GM12878 (cell line): ENCODE measurements around the gene SLC49A4. TPM values are rescaled to one million over a fixed set of nuclear protein-coding genes. Genes with fewer than 3 reads are reported as not detected.

Experiments used
- ATAC-seq: fragments of 200-7000 bp; cut with Tn5 transposase; 3 replicates; pipeline ENCODE4 v1.9.1; 2020; ENCODE audit warnings: mild to moderate bottlenecking, moderate library complexity
- BruUV-seq: library from RNA; stranded (reverse); fragments of 400-500 nt; replicated peaks from 2 replicates; lab custom pipeline; 2021; lab: Mats Ljungman, UMichigan
- CTCF ChIA-PET: fragments of 300-600 bp; sonication (Branson Sonifier 250); formaldehyde crosslinking; extraction: SDS; loops from one replicate; lab custom pipeline; 2021; ENCODE audit warnings: inconsistent platforms; lab: Yijun Ruan, JAX
- POLR2A ChIA-PET: fragments of 350-600 bp; formaldehyde crosslinking; extraction: SDS; loops from one replicate; lab custom pipeline; 2021; ENCODE audit warnings: inconsistent platforms; lab: Charles Lee
- RAD21 ChIA-PET: fragments of 300-600 bp; sonication (Branson Sonifier 250); formaldehyde crosslinking; loops from one replicate; lab custom pipeline; 2023; ENCODE audit warnings: antibody characterized with exemption; ENCODE audit not compliant: unreplicated experiment; lab: Charles Lee
- SMC1A ChIA-PET: fragments of 300-600 bp; sonication (Branson Sonifier 250); formaldehyde crosslinking; loops from one replicate; lab custom pipeline; 2023; ENCODE audit not compliant: unreplicated experiment, uncharacterized antibody; lab: Charles Lee
- DNase-seq: peaks from one replicate; pipeline ENCODE4 v3.0.0-alpha.2; 2011; ENCODE audit warnings: low read depth, low spot score
- FAIRE-seq: peaks from 3 replicates; lab custom pipeline; 2011; peaks lifted over from hg19 to GRCh38; lab: Jason Lieb, UNC
- H2AFZ ChIP-seq: 2 replicates; pipeline ENCODE4 v1.6.0; 2011; ENCODE audit warnings: low read depth, low read length, control low read depth; ENCODE audit not compliant: control insufficient read depth
- H3K27ac ChIP-seq: 2 replicates; pipeline ENCODE4 v1.5.1; 2011; ENCODE audit warnings: control low read depth; ENCODE audit not compliant: control insufficient read depth, insufficient read depth
- H3K27me3 ChIP-seq, 2 experiments: replicated peaks in 1 of 2; 2 replicates each; pipeline versions ENCODE4 v1.6.0 to v1.6.1; 2011; ENCODE audit warnings: low read length in 1 of 2; ENCODE audit not compliant: control insufficient read depth in 2 of 2, insufficient read depth in 2 of 2
- H3K36me3 ChIP-seq, 2 experiments: 2 replicates each; pipeline ENCODE4 v1.5.1; 2011; ENCODE audit warnings: low read length in 1 of 2; ENCODE audit not compliant: control insufficient read depth in 2 of 2, insufficient read depth in 2 of 2
- H3K4me1 ChIP-seq: 2 replicates; pipeline ENCODE4 v1.6.1; 2011; ENCODE audit warnings: mild to moderate bottlenecking, low read length, moderate library complexity, mixed read lengths; ENCODE audit not compliant: control insufficient read depth, insufficient read depth
- H3K4me2 ChIP-seq: 2 replicates; pipeline ENCODE4 v1.6.0; 2011; ENCODE audit warnings: control low read depth; ENCODE audit not compliant: control insufficient read depth, insufficient read depth
- H3K4me3 ChIP-seq: fragments of 200-600 bp; sonication (generic); 2 replicates; pipeline ENCODE4 v1.5.1; 2016
- H3K79me2 ChIP-seq: 2 replicates; pipeline ENCODE4 v1.6.0; 2011; ENCODE audit warnings: low read length; ENCODE audit not compliant: control insufficient read depth, insufficient read depth
- H3K9ac ChIP-seq: 2 replicates; pipeline ENCODE4 v1.8.0; 2011; ENCODE audit warnings: low read length, control low read depth, mixed read lengths; ENCODE audit not compliant: control insufficient read depth, insufficient read depth
- H3K9me3 ChIP-seq: replicated peaks from 3 replicates; pipeline ENCODE4 v1.5.1; 2011; ENCODE audit warnings: mild to moderate bottlenecking, low read length; ENCODE audit not compliant: control insufficient read depth, insufficient read depth
- H4K20me1 ChIP-seq: 2 replicates; pipeline ENCODE4 v1.6.0; 2011; ENCODE audit not compliant: control insufficient read depth, insufficient read depth
- ASH2L ChIP-seq: fragments of 300-600, 200-600 bp; sonication (generic); IDR thresholded peaks from 2 replicates; pipeline ENCODE4 v1.6.1; 2017; ENCODE audit warnings: low read depth, mild to moderate bottlenecking, borderline replicate concordance
- CEBPZ ChIP-seq: fragments of 150-350 bp; IDR thresholded peaks from 2 replicates; pipeline ENCODE4 v1.6.1; 2016; ENCODE audit warnings: low read depth, low read length
- E2F8 ChIP-seq: fragments of 450-650 bp; IDR thresholded peaks from 2 replicates; pipeline ENCODE4 v1.6.1; 2018; ENCODE audit warnings: mild to moderate bottlenecking, low read depth, moderate library complexity; ENCODE audit not compliant: partially characterized antibody
- KLF5 ChIP-seq: fragments of 450-650 bp; IDR thresholded peaks from 2 replicates; pipeline ENCODE4 v1.6.1; 2014; ENCODE audit warnings: mild to moderate bottlenecking; ENCODE audit not compliant: partially characterized antibody
- PAX8 ChIP-seq: fragments of 450-650 bp; IDR thresholded peaks from 2 replicates; pipeline ENCODE4 v1.6.1; 2017; ENCODE audit warnings: mild to moderate bottlenecking, moderate library complexity
- RB1 ChIP-seq: fragments of 450-650 bp; formaldehyde crosslinking; IDR thresholded peaks from 2 replicates; pipeline ENCODE4 v1.6.1; 2017; ENCODE audit warnings: mild to moderate bottlenecking, borderline replicate concordance
- SIN3A ChIP-seq: IDR thresholded peaks from 2 replicates; pipeline ENCODE4 v1.6.1; 2012; ENCODE audit warnings: low read depth, low read length, improper control_type of control experiment
- SREBF1 ChIP-seq: IDR thresholded peaks from 2 replicates; pipeline ENCODE4 v1.6.1; 2012; ENCODE audit warnings: mild to moderate bottlenecking, low read length
- TCF12 ChIP-seq: IDR thresholded peaks from 2 replicates; pipeline ENCODE4 v1.6.1; 2011; ENCODE audit warnings: low read depth, mild to moderate bottlenecking, low read length
- TCF3 ChIP-seq: IDR thresholded peaks from 2 replicates; pipeline ENCODE4 v1.6.1; 2012; ENCODE audit warnings: low read depth, mild to moderate bottlenecking, low read length, borderline replicate concordance; ENCODE audit not compliant: insufficient read depth
- ZNF592 ChIP-seq: fragments of 450-650 bp; IDR thresholded peaks from 2 replicates; pipeline ENCODE4 v1.6.1; 2017; ENCODE audit warnings: mild to moderate bottlenecking, moderate library complexity
- WGBS: methylation state at CpG from one replicate; pipeline ENCODE4 v1.1.6; 2016; ENCODE audit warnings: low lambda C conversion rate; ENCODE audit not compliant: insufficient replicate concordance, insufficient coverage; ENCODE audit errors: missing lambda C conversion rate; 5-methylcytosine and 5-hydroxymethylcytosine counted together
- in situ Hi-C: fragments of 300-500 bp; cut with MboI; formaldehyde crosslinking; loops from 9 replicates; pipeline ENCODE4 v1.14.3; 2018; ENCODE audit warnings: mixed read lengths
- intact Hi-C: fragments of 100-400 bp; cut with micrococcal nuclease; formaldehyde crosslinking; loops from one replicate; pipeline ENCODE4 v1.14.2; 2022; ENCODE audit not compliant: unreplicated experiment
- polyA plus RNA-seq, 11 experiments: library from polyadenylated mRNA; depleted of rRNA in 4 of 11; unstranded in 6 of 11; stranded (reverse) in 5 of 11; fragments of >200 nt; fragmentation: Nextera tagmentation in 4 of 11; fragmentation: Illumina TruSeq in 1 of 11; extraction: Ambion mirVana in 4 of 11; extraction: Trizol in 1 of 11; gene quantifications; 1 replicate in 1 of 11; 2 replicates in 10 of 11; pipeline versions ENCODE4 v1.2.1 to v1.2.3, GENCODE V29; 2011 to 2016; ENCODE audit warnings: inconsistent platforms in 2 of 11, missing spikeins in 2 of 11, low read depth in 1 of 11
- total RNA-seq, 4 experiments: library from RNA; depleted of rRNA in 3 of 4; stranded (reverse); fragments of >200 nt in 3 of 4; fragmentation: Illumina TruSeq in 1 of 4; extraction: Trizol in 1 of 4; gene quantifications; 2 replicates each; pipeline versions ENCODE4 v1.2.1 to v1.2.3, GENCODE V29; 2013 to 2021

The SLC49A4 gene
- total and polyA plus RNA-seq, 10 of the 15 experiments (the other 5 are each of a cell fraction or from before 2014, with no cell fraction given) = 0.48 to 2.2 (median 1.4) TPM

DNA sequence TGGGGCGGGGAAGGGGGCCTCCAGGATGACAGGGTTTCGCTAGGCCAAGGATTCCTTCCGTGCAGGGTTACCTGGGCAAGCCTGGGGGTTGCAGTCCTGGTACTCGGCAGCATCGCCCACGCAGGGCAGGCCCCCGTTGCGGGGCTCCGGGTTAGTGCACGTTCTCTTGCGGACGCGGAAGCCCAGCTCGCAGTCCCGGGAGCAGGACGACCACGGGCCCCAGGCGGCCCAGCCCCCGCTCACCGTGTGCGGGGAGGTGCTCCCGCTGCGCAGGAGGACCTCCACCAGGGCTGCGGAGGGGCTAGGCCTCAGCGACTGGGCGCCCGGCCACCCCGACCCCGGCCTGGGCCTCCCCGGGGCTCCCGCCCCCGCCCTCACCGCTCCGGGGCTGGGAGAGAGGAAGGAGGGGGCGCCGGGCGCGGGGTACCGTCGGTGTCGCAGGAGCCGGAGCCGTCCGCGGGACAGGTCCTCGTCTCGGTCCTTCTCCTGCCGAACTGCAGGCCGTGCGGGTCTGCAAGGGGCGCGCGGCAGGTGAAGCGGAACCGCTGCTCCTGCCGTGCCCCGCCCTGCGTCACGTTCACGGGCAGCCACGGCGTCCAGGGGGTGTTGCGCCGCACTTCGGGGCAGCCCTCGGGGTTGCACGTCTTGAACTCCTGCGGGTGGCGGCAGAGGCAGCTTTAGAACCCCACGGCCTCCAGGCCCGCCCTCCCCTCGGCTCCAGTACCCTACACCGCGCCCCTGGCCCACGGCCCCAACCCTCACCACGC, 118.1 kb downstream of the SLC49A4 start:
- H4K20me1 ChIP-seq = no peaks in the 10 kb centered on the region
- ChIA-PET RAD21 (no interaction called here), SMC1A (no interaction called here), CTCF (interaction anchor here (0.6 kb wide), 1 partner anchor 47 kb away, joined by 4 read pairs; no protein-coding TSS in a partner anchor), POLR2A (no interaction called here)
- no peaks in the 10 kb centered on the region for H3K27me3 ChIP-seq
- H3K4me3 ChIP-seq = no peak overlapping the region
- no peak for DNase-seq
- FAIRE-seq = no peak
- H3K9ac ChIP-seq = no peak overlapping the region
- intact Hi-C loops (no loop called here), in situ Hi-C loops (no loop called here)
- H3K9me3 ChIP-seq = no peaks in the 10 kb centered on the region
- ATAC-seq = no peak
- H2AFZ ChIP-seq = no peak overlapping the region
- H3K36me3 ChIP-seq = no peaks in the 10 kb centered on the region
- 64% methylated on average over 48 of the region's 76 CpGs for WGBS
- H3K4me2 ChIP-seq = no peak overlapping the region
- no peaks in the 10 kb centered on the region for H3K79me2 ChIP-seq
- no peak for TF ChIP-seq CEBPZ
- no peak for TF ChIP-seq ASH2L
- TF ChIP-seq ZNF592 = no peak
- TF ChIP-seq SREBF1 = no peak
- TF ChIP-seq KLF5 = no peak
- no peak for TF ChIP-seq TCF3
- no peak for TF ChIP-seq E2F8
- no peak for TF ChIP-seq RB1
- no peak for TF ChIP-seq SIN3A
- TF ChIP-seq PAX8 = no peak
- no peak for TF ChIP-seq TCF12
- H3K27ac ChIP-seq = no peak overlapping the region
- H3K4me1 ChIP-seq = peaks cover 2% of the 10 kb centered on the region; the same call in 1 of the 2 replicates
- no TSS peak for BruUV-seq
